IMR-90 (cell line): Measurements from ENCODE around the gene MORN5.

Experiments used
- BHLHE40 ChIP-seq: fragments of 150-350 bp; IDR thresholded peaks from 2 replicates; pipeline ENCODE4 v1.6.1; 2016; ENCODE audit warnings: mild to moderate bottlenecking, low read depth, low read length
- CTCF ChIP-seq: conservative IDR thresholded peaks from 2 replicates; pipeline ENCODE4 v1.5.1; 2012; ENCODE audit warnings: mild to moderate bottlenecking, low read depth, low read length, improper control_type of control experiment
- MAFK ChIP-seq: IDR thresholded peaks from 2 replicates; pipeline ENCODE4 v1.6.1; 2012; ENCODE audit warnings: low read depth, low read length, improper control_type of control experiment
- MXI1 ChIP-seq: IDR thresholded peaks from 2 replicates; pipeline ENCODE4 v1.6.1; 2012; ENCODE audit warnings: low read depth, mild to moderate bottlenecking, low read length, moderate library complexity, borderline replicate concordance
- NFE2L2 ChIP-seq: fragments of 150-350 bp; IDR thresholded peaks from 2 replicates; pipeline ENCODE4 v1.6.1; 2016; ENCODE audit warnings: low read depth, mild to moderate bottlenecking, low read length
- POLR2A ChIP-seq: IDR thresholded peaks from 2 replicates; pipeline ENCODE4 v1.6.1; 2012; ENCODE audit warnings: mild to moderate bottlenecking, low read depth, low read length
- RAD21 ChIP-seq: IDR thresholded peaks from 2 replicates; pipeline ENCODE4 v1.6.1; 2012; ENCODE audit warnings: low read length, improper control_type of control experiment
- RFX5 ChIP-seq: IDR thresholded peaks from 2 replicates; pipeline ENCODE4 v1.8.0; 2012; ENCODE audit warnings: low read depth, mild to moderate bottlenecking, low read length, moderate library complexity
- USF2 ChIP-seq: fragments of 150-350 bp; IDR thresholded peaks from 2 replicates; pipeline ENCODE4 v1.6.1; 2017; ENCODE audit warnings: mild to moderate bottlenecking, antibody characterized with exemption, low read length, low read depth

GRCh38 chr9:122236681-122237080, 77.0 kb downstream of the MORN5 start:
- TF ChIP-seq CTCF (no peak), MXI1 (no peak), USF2 (no peak), POLR2A (no peak), RAD21 (no peak), BHLHE40 (no peak), MAFK (no peak), NFE2L2 (no peak), RFX5 (no peak)
